Gastrocnemius medialis (tissue), 4 donors: ENCODE measurements around the gene FAM171A1. TPM values are rescaled to one million over a fixed set of nuclear protein-coding genes. Genes with fewer than 3 reads are reported as not detected.
A peak's percentile ranks its signal among the peaks of the same experiment; 100 is the strongest.

ENCODE experiments used
- ATAC-seq, 2 donors: fragments of 150-250 bp; one replicate each; pipeline ENCODE4 v1.9.1; 2016
- DNase-seq, 2 donors: peaks; one replicate each; pipeline ENCODE4 v3.0.0-alpha.2; 2019
- H3K27ac ChIP-seq, 4 donors: fragments of 200-600 bp; sonication (generic); 1 replicate in 1 of 4; 2 replicates in 3 of 4; pipeline ENCODE4 v1.5.1; 2016 to 2018; ENCODE audit warnings: mild to moderate bottlenecking in 2 of 4, moderate library complexity in 1 of 4
- H3K27me3 ChIP-seq, 3 donors: fragments of 200-600 bp; sonication (generic) in 2 of 3; 1 replicate in 1 of 3; 2 replicates in 2 of 3; pipeline versions ENCODE4 v1.5.1 to v1.6.0; 2016 to 2019; ENCODE audit warnings: mild to moderate bottlenecking in 1 of 3, moderate library complexity in 1 of 3
- H3K36me3 ChIP-seq, 2 donors: fragments of 200-600 bp; sonication (generic) in 1 of 2; one replicate each; pipeline ENCODE4 v1.5.1; 2017 to 2018
- H3K4me1 ChIP-seq, 2 donors: fragments of 200-600 bp; sonication (generic) in 1 of 2; one replicate each; pipeline ENCODE4 v1.5.1; 2016 to 2017; ENCODE audit warnings: mild to moderate bottlenecking in 2 of 2
- H3K4me3 ChIP-seq, 4 donors: fragments of 200-600 bp; sonication (generic) in 3 of 4; 1 replicate in 1 of 4; 2 replicates in 3 of 4; pipeline ENCODE4 v1.5.1; 2016 to 2019; ENCODE audit warnings: mild to moderate bottlenecking in 2 of 4
- H3K9me3 ChIP-seq, 3 donors: fragments of 200-600 bp; sonication (generic) in 2 of 3; 1 replicate in 1 of 3; 2 replicates in 2 of 3; pipeline ENCODE4 v1.5.1; 2016 to 2019
- POLR2A ChIP-seq, 2 donors: fragments of 450-650 bp; IDR thresholded peaks; one replicate each; pipeline ENCODE4 v1.6.1; 2017; ENCODE audit warnings: antibody characterized with exemption in 2 of 2, mild to moderate bottlenecking in 2 of 2, moderate library complexity in 2 of 2
- in situ Hi-C, 4 donors: fragments of 200-750 bp; cut with MboI; loops; one replicate each; pipeline versions ENCODE4 v1.15.0 to v1.8.0; 2017; ENCODE audit warnings: low sequenced_read_pairs in 4 of 4
- intact Hi-C: fragments of 100-400 bp; cut with DNase I; formaldehyde crosslinking; loops from one replicate; pipeline ENCODE4 v1.15.1; 2023; ENCODE audit warnings: low total_unique reads
- total RNA-seq, 4 donors: library from RNA; depleted of rRNA; stranded (reverse); fragments of >200 nt; gene quantifications; one replicate each; pipeline versions ENCODE4 v1.1.0 to v1.2.3, GENCODE V29; 2016
- TF ChIP-seq, protein P1 (sequence below), 5 experiments: fragments of 450-650 bp in 3 of 5; fragments of 200-600 bp in 2 of 5; sonication (generic) in 2 of 5; IDR thresholded peaks in 4 of 5; conservative IDR thresholded peaks in 1 of 5; 1 replicate in 4 of 5; 2 replicates in 1 of 5; pipeline ENCODE4 v1.5.1; 2016 to 2019; ENCODE audit warnings: antibody characterized with exemption in 5 of 5, mild to moderate bottlenecking in 3 of 5, moderate library complexity in 3 of 5

Gene FAM171A1
- total RNA-seq, 4 donors from 2014 or later: 2.1 to 5.6 (median 4.3) TPM

DNA sequence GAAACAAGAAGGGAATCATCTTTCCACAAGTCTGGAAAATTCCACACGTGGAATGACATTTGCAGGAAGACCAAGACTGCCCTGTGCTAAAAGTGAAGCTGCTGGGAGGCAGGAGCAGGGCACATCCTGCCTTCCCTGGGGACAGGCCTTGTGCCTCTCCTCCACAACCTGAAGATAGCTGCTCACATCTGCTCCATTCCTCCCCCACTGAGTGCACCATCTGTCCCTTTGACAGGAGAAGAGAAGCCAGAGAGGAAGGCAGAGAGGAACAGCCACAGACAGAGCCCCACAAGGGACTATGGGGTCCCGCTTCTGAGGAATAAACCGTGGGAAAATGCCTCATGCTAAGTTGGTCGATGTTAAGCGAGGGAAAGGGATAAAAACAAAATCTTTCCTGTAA, 15.9 kb upstream of the FAM171A1 start:
- ATAC-seq (no peak), DNase-seq (no peak)
- in situ Hi-C loops: no loop called here
- Histone ChIP-seq H3K9me3 (no peaks in the 10 kb centered on the region), H3K36me3 (no peaks in the 10 kb centered on the region), H3K4me1 (no peaks in the 10 kb centered on the region), H3K27ac (no peak overlapping the region), H3K4me3 (no peak overlapping the region), H3K27me3 (peaks cover 0 to 3% (median 0%) of the 10 kb centered on the region in 3 donors)
- intact Hi-C loops: no loop called here
- TF ChIP-seq, protein P1, sequence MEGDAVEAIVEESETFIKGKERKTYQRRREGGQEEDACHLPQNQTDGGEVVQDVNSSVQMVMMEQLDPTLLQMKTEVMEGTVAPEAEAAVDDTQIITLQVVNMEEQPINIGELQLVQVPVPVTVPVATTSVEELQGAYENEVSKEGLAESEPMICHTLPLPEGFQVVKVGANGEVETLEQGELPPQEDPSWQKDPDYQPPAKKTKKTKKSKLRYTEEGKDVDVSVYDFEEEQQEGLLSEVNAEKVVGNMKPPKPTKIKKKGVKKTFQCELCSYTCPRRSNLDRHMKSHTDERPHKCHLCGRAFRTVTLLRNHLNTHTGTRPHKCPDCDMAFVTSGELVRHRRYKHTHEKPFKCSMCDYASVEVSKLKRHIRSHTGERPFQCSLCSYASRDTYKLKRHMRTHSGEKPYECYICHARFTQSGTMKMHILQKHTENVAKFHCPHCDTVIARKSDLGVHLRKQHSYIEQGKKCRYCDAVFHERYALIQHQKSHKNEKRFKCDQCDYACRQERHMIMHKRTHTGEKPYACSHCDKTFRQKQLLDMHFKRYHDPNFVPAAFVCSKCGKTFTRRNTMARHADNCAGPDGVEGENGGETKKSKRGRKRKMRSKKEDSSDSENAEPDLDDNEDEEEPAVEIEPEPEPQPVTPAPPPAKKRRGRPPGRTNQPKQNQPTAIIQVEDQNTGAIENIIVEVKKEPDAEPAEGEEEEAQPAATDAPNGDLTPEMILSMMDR (IDR thresholded peaks at IDR 0.05 in 4 of 5, conservative IDR thresholded peaks at IDR 0.05 in 1 of 5): no peak
- TF ChIP-seq POLR2A (IDR thresholded peaks at IDR 0.05): no peak

- Histone ChIP-seq H3K4me3 (no peak overlapping the region), H3K4me1 (no peaks in the 10 kb centered on the region), H3K36me3 (no peaks in the 10 kb centered on the region), H3K27ac (peak overlapping the region in 2 of 4 donors; percentile 18 to 24), H3K9me3 (no peaks in the 10 kb centered on the region), H3K27me3 (peaks cover 0 to 3% (median 0%) of the 10 kb centered on the region in 3 donors)
- intact Hi-C loops (no loop called here), in situ Hi-C loops (no loop called here)
- ATAC-seq (no peak), DNase-seq (no peak)
- TF ChIP-seq, protein P1 (IDR thresholded peaks at IDR 0.05 in 4 of 5, conservative IDR thresholded peaks at IDR 0.05 in 1 of 5): no peak
- TF ChIP-seq POLR2A (IDR thresholded peaks at IDR 0.05): no peak
These were observed 14.7 kb upstream of the FAM171A1 start for GRCh38 chr10:15385552-15386455.

GRCh38 chr10:15381420-15381819, 10.3 kb upstream of the FAM171A1 start:
- in situ Hi-C loops (no loop called here), intact Hi-C loops (no loop called here)
- no peak for TF ChIP-seq POLR2A (IDR thresholded peaks at IDR 0.05)
- TF ChIP-seq, protein P1 (IDR thresholded peaks at IDR 0.05 in 4 of 5, conservative IDR thresholded peaks at IDR 0.05 in 1 of 5): no peak
- Histone ChIP-seq H3K9me3 (no peaks in the 10 kb centered on the region), H3K4me3 (no peak overlapping the region), H3K4me1 (no peaks in the 10 kb centered on the region), H3K36me3 (no peaks in the 10 kb centered on the region), H3K27me3 (peaks cover 0 to 3% (median 0%) of the 10 kb centered on the region in 3 donors), H3K27ac (no peak overlapping the region)
- ATAC-seq (no peak), DNase-seq (no peak)

- no peak for DNase-seq
- no peak for ATAC-seq
- TF ChIP-seq, protein P1 (IDR thresholded peaks at IDR 0.05 in 4 of 5, conservative IDR thresholded peaks at IDR 0.05 in 1 of 5): no peak
- TF ChIP-seq POLR2A (IDR thresholded peaks at IDR 0.05): no peak
- in situ Hi-C loops (loop anchor here in 1 of 4 donors (10.0 kb wide), 1 partner anchor 164 kb away; no protein-coding TSS in a partner anchor), intact Hi-C loops (no loop called here)
- H3K27ac ChIP-seq: no peak overlapping the region
- no peaks in the 10 kb centered on the region for H3K36me3 ChIP-seq
- no peaks in the 10 kb centered on the region for H3K4me1 ChIP-seq
- no peak overlapping the region for H3K4me3 ChIP-seq
- peaks cover 0 to 3% (median 0%) of the 10 kb centered on the region in 3 donors for H3K27me3 ChIP-seq
- no peaks in the 10 kb centered on the region for H3K9me3 ChIP-seq
These were observed 8.0 kb upstream of the FAM171A1 start for GRCh38 chr10:15379078-15379477.
